ENCODE measurements around the gene NR2F6.
"Not testable (repeated sequence)": the region's sequence is repeated elsewhere in the genome, so short reads cannot be mapped to it uniquely, and the experiment has no call there.

The NR2F6 gene

DNA sequence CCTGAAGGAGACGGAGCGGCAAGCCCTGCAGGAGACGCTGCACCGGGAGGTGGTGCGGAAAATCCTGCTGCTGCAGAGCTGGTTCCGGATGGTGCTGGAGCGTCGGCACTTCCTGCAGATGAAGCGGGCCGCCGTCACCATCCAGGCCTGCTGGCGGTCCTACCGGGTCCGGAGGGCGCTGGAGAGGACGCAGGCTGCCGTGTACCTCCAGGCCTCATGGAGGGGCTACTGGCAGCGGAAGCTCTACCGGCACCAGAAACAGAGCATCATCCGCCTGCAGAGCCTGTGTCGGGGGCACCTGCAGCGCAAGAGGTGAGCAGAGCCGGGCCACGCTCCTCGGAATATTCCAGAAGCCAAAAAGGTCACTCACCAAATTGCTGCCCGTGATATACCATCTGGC is 53.0 kb downstream of the NR2F6 start:
- Histone ChIP-seq H3K9ac (ENCODE audit: low read length) (no peak overlapping the region), H3K4me1 (ENCODE audit: control insufficient read depth, insufficient read depth, low read length) (no peaks in the 10 kb centered on the region), H3K27me3 (ENCODE audit: control insufficient read depth, insufficient read depth, low read length) (no peaks in the 10 kb centered on the region), H3K36me3 (ENCODE audit: control insufficient read depth, insufficient read depth, low read length) (peaks cover 47% of the 10 kb centered on the region), H3K4me3 (ENCODE audit: low read length) (no peak overlapping the region), H3K27ac (ENCODE audit: low read depth, low read length) (no peak overlapping the region)

DNA sequence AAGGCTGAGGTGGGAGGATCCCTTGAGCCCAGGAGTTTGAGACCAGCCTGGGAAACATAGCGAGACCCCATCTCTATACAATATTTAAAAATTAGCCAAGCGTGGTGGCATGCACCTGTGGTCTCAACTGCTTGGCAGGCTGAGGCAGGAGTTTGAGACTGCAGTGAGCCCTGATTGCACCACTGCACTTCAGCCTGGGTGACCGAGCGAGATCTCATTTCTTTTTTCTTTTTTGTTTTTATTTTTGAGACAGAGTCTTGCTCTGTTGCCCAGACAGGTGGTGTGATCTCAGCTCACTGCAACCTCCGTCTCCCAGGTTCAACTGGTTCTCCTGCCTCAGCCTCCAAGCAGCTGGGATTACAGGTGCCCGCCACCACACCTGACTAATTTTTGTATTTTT is 54.0 kb downstream of the NR2F6 start:
- peaks cover 47% of the 10 kb centered on the region for H3K36me3 ChIP-seq (ENCODE audit: control insufficient read depth, insufficient read depth, low read length)
- not testable (repeated sequence) for H3K4me3 ChIP-seq (ENCODE audit: low read length); H3K4me1 ChIP-seq (ENCODE audit: control insufficient read depth, insufficient read depth, low read length); H3K27me3 ChIP-seq (ENCODE audit: control insufficient read depth, insufficient read depth, low read length); H3K9ac ChIP-seq (ENCODE audit: low read length); H3K27ac ChIP-seq (ENCODE audit: low read depth, low read length)

DNA sequence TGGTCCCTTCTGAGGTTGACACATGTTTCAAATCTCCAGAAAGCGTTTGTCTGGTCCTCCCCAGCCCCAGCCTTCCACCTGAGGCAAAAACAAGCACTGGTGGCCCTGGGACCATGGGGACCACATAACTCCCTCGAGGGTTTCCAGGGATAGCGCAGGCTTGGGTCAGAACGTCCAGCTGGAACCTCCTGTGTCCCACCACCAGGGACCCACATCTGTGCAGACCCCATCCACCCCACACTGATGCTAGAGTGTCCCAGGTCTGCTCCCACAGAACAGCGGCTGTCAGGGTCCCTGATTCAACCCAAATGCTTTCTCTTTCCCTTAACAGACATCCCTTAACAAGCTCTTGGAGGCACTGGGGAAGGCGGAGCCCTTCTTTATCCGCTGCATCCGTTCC is 60.1 kb downstream of the NR2F6 start:
- no peak overlapping the region for H3K4me3 ChIP-seq (ENCODE audit: low read length)
- no peak overlapping the region for H3K27ac ChIP-seq (ENCODE audit: low read depth, low read length)
- H3K4me1 ChIP-seq (ENCODE audit: control insufficient read depth, insufficient read depth, low read length): no peaks in the 10 kb centered on the region
- peaks cover 30% of the 10 kb centered on the region for H3K36me3 ChIP-seq (ENCODE audit: control insufficient read depth, insufficient read depth, low read length)
- no peak overlapping the region for H3K9ac ChIP-seq (ENCODE audit: low read length)
- no peaks in the 10 kb centered on the region for H3K27me3 ChIP-seq (ENCODE audit: control insufficient read depth, insufficient read depth, low read length)

DNA sequence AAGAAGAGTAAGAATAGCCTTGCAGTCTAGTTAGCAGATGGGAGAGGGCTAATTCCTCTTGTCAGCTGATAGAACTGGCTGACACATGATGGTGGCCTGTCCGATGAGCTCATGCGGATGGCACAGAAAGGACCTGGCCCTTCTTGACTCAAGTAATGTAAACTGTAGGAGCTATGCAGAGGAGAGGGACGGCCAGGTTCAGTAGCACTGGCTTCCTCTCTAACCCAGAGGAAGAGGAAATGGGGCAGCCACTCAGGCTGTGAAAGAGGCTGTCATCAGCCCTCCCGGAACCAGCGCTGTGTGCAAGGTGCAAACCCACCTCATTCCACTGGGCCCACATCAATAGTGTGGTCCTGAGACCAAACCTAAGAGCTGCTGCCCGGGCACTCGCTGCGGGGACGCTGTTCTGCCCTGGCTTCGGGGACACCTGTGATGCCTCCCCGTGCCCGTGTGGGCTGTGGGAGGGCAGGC is 61.3 kb downstream of the NR2F6 start:
- peaks cover 29% of the 10 kb centered on the region for H3K36me3 ChIP-seq (ENCODE audit: control insufficient read depth, insufficient read depth, low read length)
- no peak overlapping the region for H3K4me3 ChIP-seq (ENCODE audit: low read length)
- H3K27ac ChIP-seq (ENCODE audit: low read depth, low read length): no peak overlapping the region

DNA sequence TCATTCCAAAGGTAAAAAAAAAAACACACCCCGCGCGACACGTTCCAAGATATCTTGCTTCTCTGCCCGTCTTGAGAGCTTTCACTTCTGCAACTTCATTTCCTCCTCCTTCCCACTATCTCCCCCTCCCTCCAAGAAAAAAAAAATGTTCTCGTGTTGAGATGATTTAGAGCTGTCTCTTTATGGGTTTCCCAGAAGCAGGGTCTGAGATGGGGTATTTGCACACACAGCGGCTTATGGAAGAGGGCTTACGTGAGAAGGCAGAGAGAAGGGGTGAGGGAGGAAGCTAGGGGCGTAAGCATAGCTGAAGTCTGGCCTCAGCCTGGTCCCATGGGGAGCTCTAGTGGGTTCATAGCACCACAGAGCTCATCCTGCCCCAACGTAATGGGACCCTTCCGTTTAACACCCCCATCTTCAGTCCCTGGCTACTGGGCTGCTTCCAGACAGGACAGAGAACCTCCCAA is 61.8 kb downstream of the NR2F6 start:
- Histone ChIP-seq H3K9ac (ENCODE audit: low read length) (no peak overlapping the region), H3K36me3 (ENCODE audit: control insufficient read depth, insufficient read depth, low read length) (peaks cover 24% of the 10 kb centered on the region), H3K27ac (ENCODE audit: low read depth, low read length) (no peak overlapping the region)

More for the DNA sequence above, 61.3 kb downstream of the NR2F6 start:
- Histone ChIP-seq H3K27me3 (ENCODE audit: control insufficient read depth, insufficient read depth, low read length) (no peaks in the 10 kb centered on the region), H3K4me1 (ENCODE audit: control insufficient read depth, insufficient read depth, low read length) (no peaks in the 10 kb centered on the region), H3K9ac (ENCODE audit: low read length) (no peak overlapping the region)

DNA sequence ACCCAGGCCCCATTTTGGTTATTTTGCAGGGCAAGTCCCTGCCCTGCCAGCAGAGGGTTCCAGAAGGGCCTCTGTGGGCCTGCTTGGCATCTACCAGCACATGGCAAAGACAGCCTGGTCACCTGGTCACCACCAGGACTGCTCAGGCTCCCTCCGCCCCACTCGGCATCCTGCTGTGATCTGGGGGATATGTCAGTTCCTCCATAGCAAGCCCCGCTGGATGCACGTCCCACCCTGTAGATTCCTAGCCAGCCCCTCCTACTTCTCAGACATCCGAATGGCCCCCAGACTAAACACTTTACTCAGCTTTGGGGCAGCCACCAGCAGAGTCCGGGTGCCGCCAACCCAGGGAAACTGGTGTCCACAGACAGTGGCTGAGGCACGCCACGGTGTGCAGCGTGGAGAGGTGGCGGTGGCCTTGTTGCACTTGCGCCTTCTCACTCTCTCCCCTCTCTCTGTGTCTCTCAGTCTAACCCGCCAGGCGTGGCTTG is 62.4 kb downstream of the NR2F6 start:
- Histone ChIP-seq H3K4me1 (ENCODE audit: control insufficient read depth, insufficient read depth, low read length) (no peaks in the 10 kb centered on the region), H3K4me3 (ENCODE audit: low read length) (no peak overlapping the region), H3K36me3 (ENCODE audit: control insufficient read depth, insufficient read depth, low read length) (peaks cover 23% of the 10 kb centered on the region), H3K27ac (ENCODE audit: low read depth, low read length) (no peak overlapping the region), H3K27me3 (ENCODE audit: control insufficient read depth, insufficient read depth, low read length) (no peaks in the 10 kb centered on the region), H3K9ac (ENCODE audit: low read length) (no peak overlapping the region)

More for the DNA sequence above, 61.8 kb downstream of the NR2F6 start:
- Histone ChIP-seq H3K4me3 (ENCODE audit: low read length) (no peak overlapping the region), H3K27me3 (ENCODE audit: control insufficient read depth, insufficient read depth, low read length) (no peaks in the 10 kb centered on the region), H3K4me1 (ENCODE audit: control insufficient read depth, insufficient read depth, low read length) (no peaks in the 10 kb centered on the region)

Data from rectal smooth muscle tissue (tissue), 1 donor.